ENCODE data around the gene GRK7.

Gene GRK7, protein sequence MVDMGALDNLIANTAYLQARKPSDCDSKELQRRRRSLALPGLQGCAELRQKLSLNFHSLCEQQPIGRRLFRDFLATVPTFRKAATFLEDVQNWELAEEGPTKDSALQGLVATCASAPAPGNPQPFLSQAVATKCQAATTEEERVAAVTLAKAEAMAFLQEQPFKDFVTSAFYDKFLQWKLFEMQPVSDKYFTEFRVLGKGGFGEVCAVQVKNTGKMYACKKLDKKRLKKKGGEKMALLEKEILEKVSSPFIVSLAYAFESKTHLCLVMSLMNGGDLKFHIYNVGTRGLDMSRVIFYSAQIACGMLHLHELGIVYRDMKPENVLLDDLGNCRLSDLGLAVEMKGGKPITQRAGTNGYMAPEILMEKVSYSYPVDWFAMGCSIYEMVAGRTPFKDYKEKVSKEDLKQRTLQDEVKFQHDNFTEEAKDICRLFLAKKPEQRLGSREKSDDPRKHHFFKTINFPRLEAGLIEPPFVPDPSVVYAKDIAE (N-terminal part only)

DNA sequence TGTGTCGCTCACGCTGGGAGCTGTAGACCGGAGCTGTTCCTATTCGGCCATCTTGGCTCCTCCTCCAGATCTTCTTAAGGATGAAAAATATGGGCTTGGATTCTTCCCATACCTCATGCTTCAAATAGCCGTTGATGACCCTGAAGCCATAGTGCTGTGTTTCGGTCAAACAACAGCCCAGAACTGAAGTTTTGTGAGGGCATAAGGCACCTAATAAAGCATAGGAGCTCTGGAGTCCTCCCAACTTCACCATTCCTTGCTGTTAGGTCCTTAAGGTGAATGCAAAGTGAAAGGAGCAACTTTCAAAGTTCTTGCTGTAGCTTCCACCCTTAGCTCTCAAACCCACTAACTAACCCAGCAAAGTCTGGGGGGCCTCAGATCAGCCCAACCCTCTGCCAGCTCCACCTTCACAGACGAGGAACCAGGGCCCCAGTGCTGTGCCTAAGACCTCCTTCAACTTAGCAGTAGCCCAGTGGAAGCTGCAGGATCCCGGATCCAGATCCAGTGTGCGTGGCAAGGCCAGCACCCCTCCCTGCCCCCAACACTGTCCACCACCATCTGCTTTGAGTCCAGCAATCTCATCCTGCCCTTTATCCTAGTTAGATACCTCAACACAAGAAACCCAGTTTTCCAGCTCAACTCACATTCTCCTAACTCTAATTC is at the start of gene GRK7:
Gene GRK7 (plus strand): TSS at position 321 of the 663 bp plus-strand sequence. CDS start 14,877 bp downstream, outside the sequence.
- DNase-seq (ENCODE audit: low read depth), result no peak

DNA sequence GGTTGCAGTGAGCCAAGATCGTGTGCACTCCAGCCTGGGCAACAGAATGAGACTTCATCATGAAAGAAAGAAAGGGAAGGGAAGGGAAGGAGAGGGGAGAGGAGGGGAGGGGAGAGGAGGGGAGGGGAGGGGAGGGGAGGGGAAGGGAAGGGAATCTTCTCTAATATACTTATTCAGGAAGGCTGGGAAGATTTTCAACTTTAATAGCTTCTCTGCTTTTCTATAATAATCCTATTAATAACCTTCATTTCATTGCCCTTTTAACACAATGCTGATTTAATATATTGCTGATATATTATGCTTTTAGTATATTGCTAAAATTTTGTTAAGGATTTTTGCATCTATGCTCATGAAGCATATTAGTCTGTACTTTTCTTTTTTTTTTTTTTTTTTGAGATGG is 48.5 kb upstream of the GRK7 start:
- no peak for DNase-seq (ENCODE audit: low read depth)

DNA sequence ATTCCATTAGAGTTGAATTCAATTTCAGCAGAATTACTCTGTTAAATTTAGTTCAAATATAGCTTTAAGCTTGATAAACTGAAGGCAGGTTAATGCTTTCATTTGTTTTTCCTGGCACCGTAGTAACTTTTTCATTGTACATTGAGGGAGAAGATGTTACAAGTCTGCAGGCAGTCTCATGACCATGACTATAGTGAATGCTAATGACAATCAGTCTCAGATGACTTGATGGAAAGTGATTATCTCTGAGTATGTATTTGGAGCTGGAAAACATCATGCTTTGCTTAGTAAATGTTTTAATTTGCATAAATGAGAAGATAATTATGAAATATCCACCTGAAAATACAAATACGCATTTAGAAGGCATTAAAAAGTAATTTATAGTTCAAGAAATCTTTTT is 41.1 kb upstream of the GRK7 start:
- no peak for DNase-seq (ENCODE audit: low read depth)

DNA sequence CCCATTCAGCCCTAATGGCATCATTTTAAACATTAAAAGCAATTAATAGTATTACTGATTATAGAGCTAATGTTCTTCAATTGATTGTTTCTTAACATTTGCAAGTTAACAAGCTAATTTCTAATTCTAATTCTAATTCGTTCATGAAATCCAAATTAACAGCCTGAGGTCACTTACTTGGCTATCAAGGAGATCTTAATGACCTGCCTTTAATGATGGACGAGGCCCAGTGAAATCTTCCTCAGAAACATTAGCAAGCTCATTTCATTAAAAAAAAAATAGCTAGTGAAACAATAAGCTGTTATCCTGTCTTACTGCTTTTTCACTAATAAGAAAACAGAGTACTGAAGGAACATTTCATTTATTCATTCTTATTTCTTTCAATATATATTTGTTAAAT is 40.6 kb upstream of the GRK7 start:
- no peak for DNase-seq (ENCODE audit: low read depth)

DNA sequence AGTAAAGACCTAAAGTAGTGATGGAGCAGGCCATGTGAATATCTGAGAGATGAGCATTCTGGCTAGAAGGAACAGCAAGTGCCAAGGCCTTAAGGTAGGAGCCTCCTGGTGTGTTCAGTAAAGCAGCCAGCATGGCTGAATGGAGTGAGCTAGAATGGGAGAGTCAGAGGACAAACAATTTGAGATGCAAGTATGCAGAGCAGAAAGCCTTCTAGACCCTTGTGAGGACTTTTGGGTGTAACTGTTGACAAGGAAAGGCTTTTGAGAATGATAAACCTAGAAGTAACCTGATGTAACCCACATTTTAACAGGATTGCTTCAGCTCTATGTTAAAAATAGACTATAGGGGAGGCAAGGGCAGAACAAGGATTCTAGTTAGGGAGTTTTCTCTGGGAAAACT is 40.0 kb upstream of the GRK7 start:
- DNase-seq (ENCODE audit: low read depth), result no peak

DNA sequence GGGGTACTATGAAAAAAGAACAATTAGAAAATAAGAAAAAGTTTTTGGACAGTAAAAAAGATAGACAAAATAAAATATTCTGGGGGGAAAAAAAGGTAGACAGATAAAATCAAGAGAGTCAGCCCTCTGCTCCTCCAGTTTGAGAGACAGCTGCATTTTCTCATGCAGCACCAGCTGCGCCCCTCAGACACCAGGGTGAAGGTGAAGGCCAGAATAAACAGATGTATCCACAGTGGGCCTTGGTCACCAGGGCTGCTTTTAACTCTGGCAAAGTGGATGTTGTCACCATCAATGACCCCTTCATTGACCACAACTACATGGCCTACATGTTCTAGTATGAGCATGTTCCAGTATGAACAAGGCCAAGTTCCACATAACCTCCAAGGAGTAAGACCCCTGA is 39.0 kb upstream of the GRK7 start:
- no peak for DNase-seq (ENCODE audit: low read depth)

DNA sequence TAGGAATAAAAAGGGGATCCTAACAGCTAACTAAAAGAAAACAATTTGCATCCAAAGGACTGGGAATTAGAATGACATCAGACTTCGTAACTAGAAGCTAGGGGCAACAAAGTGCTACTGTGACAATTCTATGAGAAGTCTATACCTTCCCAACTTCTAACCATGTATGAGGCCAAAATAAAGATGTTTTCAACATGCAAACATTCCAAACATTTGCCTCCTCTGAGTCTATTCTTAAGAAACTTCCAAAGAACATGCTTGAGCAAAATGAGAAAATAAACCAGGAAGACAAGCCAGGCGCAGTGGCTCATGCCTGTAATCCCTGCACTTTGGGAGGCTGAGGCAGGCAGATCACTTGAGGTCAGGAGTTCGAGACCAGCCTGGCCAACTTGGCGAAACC is 38.2 kb upstream of the GRK7 start:
- no peak for DNase-seq (ENCODE audit: low read depth)

DNA sequence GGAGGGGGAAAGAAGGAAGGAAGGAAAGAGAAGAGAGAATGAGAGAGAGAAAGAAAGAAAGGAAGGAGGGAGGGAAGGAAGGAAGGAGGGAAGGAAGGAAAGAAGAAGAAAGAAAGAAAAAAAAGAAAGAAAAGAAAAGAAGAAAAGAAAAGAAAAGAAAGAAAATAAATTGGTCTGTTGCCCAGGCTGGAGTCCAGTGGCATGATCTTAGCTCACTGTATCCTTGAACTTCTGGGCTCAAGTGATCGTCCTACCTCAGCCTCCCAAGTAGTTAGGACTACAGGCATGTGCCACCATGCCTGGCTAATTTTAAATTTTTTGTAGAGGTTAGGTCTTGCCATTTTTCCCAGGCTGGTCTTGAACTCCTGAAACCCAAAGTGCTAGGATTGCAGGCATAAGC is 36.7 kb upstream of the GRK7 start:
- no peak for DNase-seq (ENCODE audit: low read depth)

DNA sequence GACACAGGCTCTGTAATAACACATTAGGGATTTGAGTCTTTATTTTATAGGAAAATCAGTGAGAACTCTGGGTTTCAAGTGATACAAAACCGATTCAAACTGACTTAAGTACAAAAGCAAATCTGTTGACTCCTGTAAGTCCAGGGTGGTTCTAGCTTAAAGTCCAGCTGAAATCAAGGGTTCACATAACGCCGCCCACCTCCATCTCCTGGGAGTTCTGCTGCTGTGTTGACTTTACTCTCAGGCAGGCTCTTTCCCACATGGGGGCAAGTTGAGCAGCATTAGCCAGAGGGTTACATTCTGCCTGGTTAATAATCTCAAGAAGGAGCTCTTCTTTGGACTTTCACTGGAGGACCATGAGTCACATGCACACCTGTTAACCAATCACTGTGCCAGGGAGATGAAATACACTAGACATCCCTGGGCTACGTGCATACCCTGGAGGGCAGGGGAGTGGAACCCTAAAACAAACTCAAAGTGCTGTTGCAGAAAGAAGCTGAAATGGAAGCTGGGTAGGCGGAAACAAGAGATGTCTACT is 34.8 kb upstream of the GRK7 start:
- DNase-seq (ENCODE audit: low read depth), result no peak

DNA sequence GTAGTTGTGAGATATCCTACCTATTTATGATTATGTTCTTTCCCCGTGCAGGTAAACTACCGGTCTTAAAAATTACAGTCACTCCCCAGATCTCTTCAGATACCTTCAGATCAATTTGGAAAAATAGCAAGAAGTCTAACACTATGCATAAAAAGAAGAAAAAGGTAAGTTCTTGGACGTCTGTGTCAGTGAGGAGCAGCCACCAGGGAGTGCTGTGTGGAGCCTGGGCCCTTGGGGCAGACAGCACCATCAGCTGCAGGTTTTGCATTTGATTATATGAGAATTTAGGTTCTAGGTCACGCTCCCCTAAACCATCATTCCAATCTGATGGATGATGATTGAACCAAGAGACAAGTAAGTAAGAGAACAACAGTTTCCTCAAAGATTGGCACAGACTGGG is 34.0 kb upstream of the GRK7 start:
- no peak for DNase-seq (ENCODE audit: low read depth)

DNA sequence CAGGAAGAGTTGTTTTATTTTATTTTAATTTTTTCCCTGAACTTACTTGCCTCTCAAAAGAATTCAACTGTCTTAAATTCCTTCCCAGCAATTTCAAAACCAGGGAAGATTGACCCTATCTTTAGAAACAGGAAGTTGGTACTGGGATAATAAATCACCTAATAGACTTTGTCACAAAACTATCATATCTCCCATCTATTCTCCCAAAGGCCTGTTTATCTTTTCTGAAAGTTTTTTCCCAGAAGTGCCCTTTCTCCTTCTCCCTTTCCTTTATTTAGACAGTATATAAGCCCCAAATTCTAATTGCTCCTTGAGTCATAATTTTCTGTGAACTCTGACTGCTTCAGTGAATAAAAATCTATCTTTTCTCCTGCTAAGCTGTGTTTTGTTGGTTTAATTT is 28.0 kb upstream of the GRK7 start:
- no peak for DNase-seq (ENCODE audit: low read depth)

DNA sequence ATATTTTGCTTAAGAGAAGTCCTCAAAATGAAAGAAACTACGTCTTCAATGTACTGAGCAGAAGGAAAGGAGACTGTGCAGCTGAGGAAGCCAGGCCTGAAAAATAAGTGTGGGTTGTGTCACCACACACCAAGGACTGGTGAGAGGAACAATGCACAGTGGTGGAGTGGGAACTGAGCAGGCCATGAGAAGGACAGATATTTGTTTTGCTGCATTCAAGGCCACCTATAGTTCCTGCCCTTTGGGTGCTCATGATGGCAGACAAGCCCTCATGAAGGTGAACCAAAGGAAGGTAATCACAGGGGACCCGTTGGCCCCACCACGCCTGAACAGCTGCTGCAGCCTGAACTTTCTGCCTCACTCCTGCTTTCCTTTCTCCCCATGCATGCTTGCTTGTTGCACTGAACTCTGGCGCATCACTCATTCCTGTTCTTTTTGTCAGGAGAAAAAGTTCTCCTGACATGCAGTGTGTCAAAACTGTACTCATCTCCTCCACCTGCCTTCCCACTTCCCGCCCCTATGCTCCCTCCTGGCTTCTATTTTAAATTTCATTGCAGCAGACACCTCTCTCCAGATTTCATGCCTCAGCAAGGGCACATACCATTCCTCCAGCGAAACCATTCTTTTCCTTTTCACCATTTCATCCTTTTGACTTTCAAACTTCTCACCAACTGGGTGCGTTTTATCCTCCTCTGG is 27.3 kb upstream of the GRK7 start:
- DNase-seq (ENCODE audit: low read depth), result no peak

DNA sequence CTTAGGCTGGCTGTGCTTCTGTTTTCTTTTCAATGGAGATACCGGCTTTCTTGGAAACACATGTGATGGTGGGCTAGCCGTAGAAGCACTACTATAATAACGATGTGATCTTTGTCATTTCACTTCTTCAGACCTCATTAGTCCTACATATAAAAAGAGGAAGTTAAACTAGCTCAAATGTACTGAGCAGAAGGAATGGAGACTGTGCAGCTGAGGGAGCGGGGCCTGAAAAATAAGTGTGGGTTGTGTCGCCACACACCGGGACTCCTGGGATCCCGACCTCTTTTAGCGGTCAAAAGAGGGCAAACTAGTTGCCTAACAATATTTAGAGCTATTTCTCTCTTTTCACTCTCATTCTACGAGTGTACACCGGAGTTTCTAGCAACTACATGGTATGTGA is 26.1 kb upstream of the GRK7 start:
- DNase-seq (ENCODE audit: low read depth), result no peak

DNA sequence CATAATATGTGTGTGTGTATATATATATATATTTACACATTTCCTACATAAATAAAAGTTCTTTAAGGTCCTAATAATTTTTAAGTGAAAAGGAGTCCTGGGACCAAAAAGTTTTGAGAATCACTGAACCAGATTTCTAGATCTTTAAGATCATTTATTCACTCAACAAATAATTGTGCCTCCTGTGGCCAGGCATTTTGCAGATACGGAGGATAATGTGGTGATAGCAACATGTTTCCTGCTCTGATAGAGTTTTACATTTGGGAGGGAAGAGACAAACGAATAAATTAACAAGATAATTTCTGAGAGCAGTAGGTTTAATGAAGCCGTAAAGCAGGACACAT is 25.6 kb upstream of the GRK7 start:
- no peak for DNase-seq (ENCODE audit: low read depth)

DNA sequence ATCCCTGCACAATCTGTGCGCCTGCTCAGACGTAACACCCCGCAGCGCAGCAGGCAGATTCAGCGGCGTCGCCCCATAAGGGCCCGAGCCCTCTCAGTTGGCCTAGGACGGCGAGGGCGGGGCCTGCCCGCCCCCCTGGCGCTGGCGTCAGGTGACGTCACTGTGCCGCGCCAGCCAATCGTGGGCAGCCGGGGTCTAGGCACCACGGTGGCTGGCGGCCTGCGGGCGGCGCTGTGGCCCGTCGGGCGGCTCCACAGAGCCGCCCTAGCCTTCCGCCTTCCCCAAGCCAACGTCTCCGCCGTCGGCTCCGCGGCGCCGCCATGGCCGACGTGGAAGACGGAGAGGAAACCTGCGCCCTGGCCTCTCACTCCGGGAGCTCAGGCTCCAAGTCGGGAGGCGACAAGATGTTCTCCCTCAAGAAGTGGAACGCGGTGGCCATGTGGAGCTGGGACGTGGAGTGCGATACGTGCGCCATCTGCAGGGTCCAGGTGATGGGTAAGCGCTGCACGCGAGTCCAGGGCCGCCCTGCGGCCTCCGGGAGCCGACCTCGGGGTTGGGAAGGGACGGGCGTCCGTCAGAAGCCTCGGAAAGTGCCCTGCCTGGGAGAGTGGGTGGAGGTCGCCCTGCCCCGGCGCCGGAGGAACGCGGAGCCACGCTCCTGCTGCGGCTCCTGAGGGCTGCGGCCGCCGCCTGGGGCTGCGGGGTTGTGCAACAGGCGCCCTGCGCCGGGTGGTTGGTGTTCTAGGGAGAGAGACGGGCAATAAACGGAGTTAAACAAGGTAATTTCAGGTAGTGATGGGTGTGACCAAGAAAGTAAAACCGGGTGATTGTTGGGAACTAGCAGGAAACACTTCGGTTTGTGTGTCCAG is 25.0 kb upstream of the GRK7 start, which contains the start of gene RNF7:
Gene RNF7 (plus strand): TSS at position 277 of the 869 bp plus-strand sequence. CDS start 44 bp downstream, at position 321.
- peak; percentile 93 for DNase-seq (ENCODE audit: low read depth)

DNA sequence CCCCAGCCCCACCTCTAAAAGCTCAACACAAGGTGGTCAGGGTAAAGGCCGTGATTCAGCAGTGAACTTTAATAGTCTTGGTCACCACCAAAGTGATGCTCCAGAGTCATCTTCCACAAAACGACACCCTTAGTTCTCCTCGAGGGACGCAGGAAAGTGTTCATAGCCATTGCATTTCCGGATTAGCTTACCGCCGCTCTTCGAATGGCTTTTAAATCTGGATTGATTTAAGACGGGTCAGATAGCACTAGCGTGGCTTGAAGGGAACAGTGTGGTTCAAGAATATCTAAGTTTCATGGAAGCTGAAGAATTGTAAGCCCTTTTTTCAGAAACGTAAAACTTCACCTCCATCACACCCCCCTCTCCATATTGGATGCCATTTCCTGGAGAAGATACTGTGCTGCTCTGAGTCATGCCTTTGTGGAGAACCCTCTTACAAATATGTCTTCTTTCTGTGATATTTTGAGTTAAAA is 24.3 kb upstream of the GRK7 start:
- DNase-seq (ENCODE audit: low read depth), result peak; percentile 4

DNA sequence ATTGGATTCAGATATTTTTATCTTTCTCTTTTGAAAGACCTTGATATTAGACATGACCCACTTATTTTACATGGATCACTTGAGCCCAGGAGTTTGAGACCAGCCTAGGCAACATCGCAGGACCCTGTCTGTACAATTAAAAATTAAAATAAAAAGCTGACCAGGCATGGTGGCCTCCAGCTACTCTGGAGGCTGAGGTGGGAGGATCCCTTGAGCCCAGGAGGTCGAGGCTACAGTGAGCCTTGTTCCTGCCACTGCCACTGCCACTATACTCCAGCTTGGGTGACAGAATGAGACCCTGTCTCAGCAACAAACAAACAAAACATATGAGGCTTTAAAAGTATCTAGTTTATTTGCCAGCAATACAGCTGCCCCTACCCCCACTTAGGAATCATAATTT is 23.5 kb upstream of the GRK7 start:
- no peak for DNase-seq (ENCODE audit: low read depth)

DNA sequence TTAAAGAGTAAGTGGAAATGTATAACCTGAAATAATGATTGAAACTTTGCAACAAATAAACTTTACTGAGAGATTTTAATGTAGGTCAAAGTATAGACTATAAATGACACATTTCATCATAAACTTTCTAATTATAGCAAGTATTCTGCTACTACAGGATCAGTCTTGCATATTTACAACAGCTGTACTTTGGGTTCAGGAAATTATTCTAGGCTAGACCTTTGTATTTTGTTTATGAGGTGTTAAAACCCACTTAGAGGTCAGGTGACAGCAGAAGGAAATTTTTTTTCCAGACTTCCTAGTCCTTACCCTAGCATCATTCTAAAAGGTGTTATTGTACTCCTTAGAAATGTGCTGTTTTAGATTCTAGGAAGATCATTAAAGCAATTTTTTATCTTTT is 22.9 kb upstream of the GRK7 start:
- DNase-seq (ENCODE audit: low read depth), result no peak

DNA sequence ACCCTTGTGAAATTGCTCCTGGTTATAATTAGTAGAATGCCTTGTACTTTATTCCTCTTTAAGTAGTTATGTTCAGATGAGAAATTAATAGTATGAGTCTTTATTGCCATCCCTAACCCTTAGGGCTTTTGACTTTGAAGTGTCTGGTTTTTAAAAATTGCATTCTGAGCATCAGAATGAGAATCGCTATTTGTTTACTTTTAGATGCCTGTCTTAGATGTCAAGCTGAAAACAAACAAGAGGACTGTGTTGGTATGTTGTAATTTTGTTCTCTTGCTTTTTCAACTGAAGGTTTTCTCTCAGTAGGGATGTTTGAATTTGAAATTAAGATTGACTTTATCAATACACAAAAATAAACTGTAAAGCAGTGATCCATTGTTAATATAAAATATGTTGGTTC is 19.9 kb upstream of the GRK7 start:
- no peak for DNase-seq (ENCODE audit: low read depth)

DNA sequence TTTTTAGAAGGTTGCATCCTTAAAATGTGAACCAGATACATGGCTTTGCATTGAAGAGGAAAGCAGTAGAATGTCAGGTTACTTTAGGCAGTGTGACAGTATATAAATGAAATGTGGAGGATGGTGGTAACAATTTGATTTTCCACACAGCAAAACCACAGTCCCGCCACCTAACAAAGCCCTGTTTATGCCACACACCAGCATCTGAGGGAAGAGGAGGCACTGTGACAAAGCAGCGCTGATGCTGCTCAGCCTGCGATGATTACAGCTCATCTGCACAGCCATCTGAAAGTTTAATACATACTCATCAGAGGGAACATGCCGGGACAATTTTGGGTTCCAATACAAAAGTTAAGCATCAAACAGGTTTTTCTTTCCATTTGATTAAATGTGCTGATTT is 16.2 kb upstream of the GRK7 start:
- no peak for DNase-seq (ENCODE audit: low read depth)

DNA sequence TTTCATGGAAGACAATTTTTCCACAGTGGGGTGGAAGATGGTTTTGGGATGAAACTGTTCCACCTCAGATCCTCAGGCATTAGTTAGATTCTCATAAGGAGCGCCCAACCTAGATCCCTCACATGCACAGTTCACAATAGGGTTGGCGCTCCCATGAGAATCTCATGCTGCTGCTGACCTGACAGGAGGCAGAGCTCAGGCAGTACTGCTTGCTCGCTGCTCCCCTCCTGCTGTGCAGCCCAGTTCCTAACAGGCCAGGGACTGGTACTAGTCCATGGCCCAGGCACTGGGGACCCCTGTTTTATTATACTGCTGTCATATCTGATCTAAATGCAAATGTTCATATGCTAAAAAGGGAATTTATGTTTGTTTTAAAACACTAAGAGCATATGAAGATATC is 9.8 kb upstream of the GRK7 start:
- DNase-seq (ENCODE audit: low read depth), result no peak

DNA sequence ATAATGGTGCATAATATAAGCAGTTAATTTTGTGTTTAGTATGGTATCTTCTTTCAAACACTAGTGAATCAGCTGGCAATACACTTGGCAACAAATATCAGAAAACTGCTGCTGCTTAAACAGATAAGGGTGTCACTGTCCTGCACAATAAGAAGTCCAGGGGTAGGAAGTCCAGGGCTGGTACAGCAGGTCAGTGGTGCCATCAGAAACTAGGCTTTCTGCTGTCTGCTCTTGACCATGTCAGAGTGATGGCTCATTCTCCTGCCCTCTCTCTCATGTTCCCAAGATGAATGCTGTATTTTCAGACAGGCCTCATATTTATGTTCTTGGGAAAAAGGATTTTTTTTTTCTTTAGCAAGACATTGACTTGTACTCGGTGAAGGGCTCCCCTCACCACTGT is 9.2 kb upstream of the GRK7 start:
- no peak for DNase-seq (ENCODE audit: low read depth)

All from activated T-cell treated with anti-CD3 and anti-CD28 coated beads for 1 hour (primary cell).